Gastroesophageal sphincter (tissue), 4 donors: ENCODE measurements around the gene THADA. TPM values are rescaled to one million over a fixed set of nuclear protein-coding genes. Genes with fewer than 3 reads are reported as not detected.

ENCODE experiments used
- ATAC-seq: fragments of 150-250 bp; one replicate; pipeline ENCODE4 v1.9.1; 2016; ENCODE audit warnings: mild to moderate bottlenecking, moderate library complexity
- H3K27ac ChIP-seq, 4 donors: fragments of 200-600 bp; sonication (generic) in 3 of 4; 1 replicate in 3 of 4; 2 replicates in 1 of 4; pipeline ENCODE4 v1.5.1; 2016 to 2019
- H3K27me3 ChIP-seq: fragments of 200-600 bp; sonication (generic); one replicate; pipeline ENCODE4 v1.5.1; 2019
- H3K36me3 ChIP-seq, 2 donors: fragments of 200-600 bp; sonication (generic); one replicate each; pipeline ENCODE4 v1.5.1; 2019; ENCODE audit warnings: control low read depth in 1 of 2
- H3K4me1 ChIP-seq, 3 donors: fragments of 200-600 bp; sonication (generic); 1 replicate in 2 of 3; 2 replicates in 1 of 3; pipeline ENCODE4 v1.5.1; 2016 to 2019; ENCODE audit warnings: control low read depth in 2 of 3
- H3K4me3 ChIP-seq, 2 donors: fragments of 200-600 bp; sonication (generic); one replicate each; pipeline ENCODE4 v1.5.1; 2019; ENCODE audit warnings: mild to moderate bottlenecking in 1 of 2, moderate library complexity in 1 of 2
- H3K9me3 ChIP-seq, 3 donors: fragments of 200-600 bp; sonication (generic); one replicate each; pipeline ENCODE4 v1.5.1; 2017 to 2019; ENCODE audit warnings: control low read depth in 2 of 3
- CTCF ChIP-seq, 4 experiments: fragments of 200-600 bp in 2 of 4; fragments of 450-650 bp in 2 of 4; sonication (generic) in 1 of 4; IDR thresholded peaks; one replicate each; pipeline ENCODE4 v1.5.1; 2017 to 2019; ENCODE audit warnings: antibody characterized with exemption in 4 of 4, mild to moderate bottlenecking in 2 of 4, moderate library complexity in 2 of 4
- EP300 ChIP-seq: sonication (generic); formaldehyde crosslinking; IDR thresholded peaks from one replicate; pipeline ENCODE4 v1.6.1; 2017; ENCODE audit warnings: antibody characterized with exemption, mild to moderate bottlenecking
- POLR2A ChIP-seq, 2 donors: fragments of 450-650 bp; IDR thresholded peaks; one replicate each; pipeline ENCODE4 v1.6.1; 2017; ENCODE audit warnings: antibody characterized with exemption in 2 of 2, mild to moderate bottlenecking in 2 of 2, moderate library complexity in 1 of 2
- POLR2AphosphoS5 ChIP-seq: sonication (generic); formaldehyde crosslinking; IDR thresholded peaks from one replicate; pipeline ENCODE4 v1.6.1; 2017; ENCODE audit warnings: antibody characterized with exemption
- WGBS, 2 donors: methylation state at CpG; one replicate each; pipeline ENCODE4 v1.1.5; 2018; ENCODE audit warnings: low coverage in 1 of 2; 5-methylcytosine and 5-hydroxymethylcytosine counted together
- total RNA-seq, 4 donors: library from RNA; depleted of rRNA; stranded (reverse); fragments of >200 nt; gene quantifications; one replicate each; pipeline ENCODE4 v1.1.0, GENCODE V29; 2016

THADA gene
- total RNA-seq, 4 donors from 2014 or later = 19.7 to 34.4 (median 22.3) TPM

GRCh38 chr2:43445781-43446180 lies 150.1 kb downstream of the THADA start:
- 86 to 100% methylated on average over 1 to 2 of the region's 2 CpGs for WGBS, 2 donors
- Histone ChIP-seq H3K27ac (no peak overlapping the region), H3K36me3 (peaks cover 0 to 5% of the 10 kb centered on the region in 2 donors), H3K4me3 (no peak overlapping the region), H3K4me1 (peaks cover 0 to 13% (median 0%) of the 10 kb centered on the region in 3 donors), H3K27me3 (no peaks in the 10 kb centered on the region), H3K9me3 (no peaks in the 10 kb centered on the region)
- no peak for ATAC-seq
- TF ChIP-seq POLR2A (IDR thresholded peaks at IDR 0.05) = no peak
- no peak for TF ChIP-seq POLR2AphosphoS5
- TF ChIP-seq CTCF (IDR thresholded peaks at IDR 0.05) = no peak
- no peak for TF ChIP-seq EP300

- H3K27ac ChIP-seq = no peak overlapping the region
- no peak overlapping the region for H3K4me3 ChIP-seq
- TF ChIP-seq POLR2A (IDR thresholded peaks at IDR 0.05) = no peak
- TF ChIP-seq POLR2AphosphoS5 = no peak
- TF ChIP-seq CTCF (IDR thresholded peaks at IDR 0.05) = no peak
- no peak for TF ChIP-seq EP300
- WGBS, 2 donors = 80 to 82% methylated on average over 7 to 10 of the region's 10 CpGs
- ATAC-seq = no peak
- peaks cover 0 to 17% (median 0%) of the 10 kb centered on the region in 3 donors for H3K4me1 ChIP-seq
- no peaks in the 10 kb centered on the region for H3K9me3 ChIP-seq
- no peaks in the 10 kb centered on the region for H3K27me3 ChIP-seq
- peaks cover 0 to 5% of the 10 kb centered on the region in 2 donors for H3K36me3 ChIP-seq
Measured at GRCh38 chr2:43444989-43445645, 150.7 kb downstream of the THADA start.

- Histone ChIP-seq H3K36me3 (peaks cover 0 to 5% of the 10 kb centered on the region in 2 donors), H3K4me3 (no peak overlapping the region), H3K4me1 (peaks cover 0 to 17% (median 0%) of the 10 kb centered on the region in 3 donors), H3K27me3 (no peaks in the 10 kb centered on the region), H3K27ac (no peak overlapping the region), H3K9me3 (no peaks in the 10 kb centered on the region)
- no peak for TF ChIP-seq CTCF (IDR thresholded peaks at IDR 0.05)
- no peak for TF ChIP-seq POLR2A (IDR thresholded peaks at IDR 0.05)
- TF ChIP-seq EP300 = no peak
- no peak for TF ChIP-seq POLR2AphosphoS5
- ATAC-seq = no peak
- 89 to 96% methylated on average over 3 to 4 of the region's 4 CpGs for WGBS, 2 donors
Measured at GRCh38 chr2:43443282-43443681, 152.6 kb downstream of the THADA start.

- Histone ChIP-seq H3K36me3 (peaks cover 0 to 1% of the 10 kb centered on the region in 2 donors), H3K27me3 (no peaks in the 10 kb centered on the region), H3K27ac (no peak overlapping the region), H3K4me1 (peaks cover 0 to 17% (median 0%) of the 10 kb centered on the region in 3 donors), H3K9me3 (no peaks in the 10 kb centered on the region), H3K4me3 (no peak overlapping the region)
- TF ChIP-seq POLR2AphosphoS5 (no peak), POLR2A (IDR thresholded peaks at IDR 0.05) (no peak), EP300 (no peak), CTCF (IDR thresholded peaks at IDR 0.05) (no peak)
- WGBS, 2 donors = 60 to 88% methylated on average over 1 of the region's 1 CpG
- ATAC-seq = no peak
Measured at GRCh38 chr2:43441195-43441594, 154.6 kb downstream of the THADA start.

- H3K27me3 ChIP-seq = no peaks in the 10 kb centered on the region
- 82 to 85% methylated on average over 7 of the region's 7 CpGs for WGBS, 2 donors
- H3K9me3 ChIP-seq = no peaks in the 10 kb centered on the region
- peaks cover 0 to 13% (median 0%) of the 10 kb centered on the region in 3 donors for H3K4me1 ChIP-seq
- H3K36me3 ChIP-seq = no peaks in the 10 kb centered on the region
- no peak overlapping the region for H3K27ac ChIP-seq
- no peak overlapping the region for H3K4me3 ChIP-seq
- no peak for ATAC-seq
- TF ChIP-seq POLR2AphosphoS5 (no peak), POLR2A (IDR thresholded peaks at IDR 0.05) (no peak), CTCF (IDR thresholded peaks at IDR 0.05) (no peak), EP300 (no peak)
Measured at GRCh38 chr2:43438858-43439655, 156.8 kb downstream of the THADA start.
